Tibial artery (tissue), 4 donors: ENCODE results near the gene ADAM8.
A peak's percentile ranks its signal among the peaks of the same experiment; 100 is the strongest.

ENCODE experiments used
- DNase-seq, 2 donors: peaks; one replicate each; pipeline ENCODE4 v3.0.0-alpha.2; 2019
- H3K27ac ChIP-seq, 2 donors: fragments of 200-600 bp; sonication (generic) in 1 of 2; 1 replicate in 1 of 2; 2 replicates in 1 of 2; pipeline ENCODE4 v1.5.1; 2018 to 2019; ENCODE audit warnings: mild to moderate bottlenecking in 1 of 2
- H3K27me3 ChIP-seq, 2 donors: fragments of 200-600 bp; sonication (generic) in 1 of 2; one replicate each; pipeline versions ENCODE4 v1.5.1 to v1.6.0; 2016 to 2019
- H3K36me3 ChIP-seq, 3 donors: fragments of 200-600 bp; sonication (generic) in 2 of 3; one replicate each; pipeline ENCODE4 v1.5.1; 2016 to 2019; ENCODE audit warnings: mild to moderate bottlenecking in 2 of 3
- H3K4me1 ChIP-seq, 4 donors: fragments of 200-600 bp; sonication (generic) in 2 of 4; 1 replicate in 3 of 4; 2 replicates in 1 of 4; pipeline ENCODE4 v1.5.1; 2016 to 2019
- H3K4me3 ChIP-seq, 2 donors: fragments of 200-600 bp; sonication (generic) in 1 of 2; 1 replicate in 1 of 2; 2 replicates in 1 of 2; pipeline ENCODE4 v1.5.1; 2018 to 2019; ENCODE audit warnings: mild to moderate bottlenecking in 2 of 2
- H3K9me3 ChIP-seq, 3 donors: fragments of 200-600 bp; sonication (generic) in 1 of 3; one replicate each; pipeline ENCODE4 v1.5.1; 2016 to 2019
- CTCF ChIP-seq, 2 experiments: fragments of 200-600 bp in 1 of 2; fragments of 450-650 bp in 1 of 2; IDR thresholded peaks; one replicate each; pipeline ENCODE4 v1.5.1; 2017 to 2019; ENCODE audit warnings: antibody characterized with exemption in 2 of 2, mild to moderate bottlenecking in 1 of 2, moderate library complexity in 1 of 2
- intact Hi-C: fragments of 100-400 bp; cut with DNase I; formaldehyde crosslinking; loops from one replicate; pipeline ENCODE4 v1.15.0; 2023; ENCODE audit warnings: low total_unique reads

ADAM8 gene

DNA sequence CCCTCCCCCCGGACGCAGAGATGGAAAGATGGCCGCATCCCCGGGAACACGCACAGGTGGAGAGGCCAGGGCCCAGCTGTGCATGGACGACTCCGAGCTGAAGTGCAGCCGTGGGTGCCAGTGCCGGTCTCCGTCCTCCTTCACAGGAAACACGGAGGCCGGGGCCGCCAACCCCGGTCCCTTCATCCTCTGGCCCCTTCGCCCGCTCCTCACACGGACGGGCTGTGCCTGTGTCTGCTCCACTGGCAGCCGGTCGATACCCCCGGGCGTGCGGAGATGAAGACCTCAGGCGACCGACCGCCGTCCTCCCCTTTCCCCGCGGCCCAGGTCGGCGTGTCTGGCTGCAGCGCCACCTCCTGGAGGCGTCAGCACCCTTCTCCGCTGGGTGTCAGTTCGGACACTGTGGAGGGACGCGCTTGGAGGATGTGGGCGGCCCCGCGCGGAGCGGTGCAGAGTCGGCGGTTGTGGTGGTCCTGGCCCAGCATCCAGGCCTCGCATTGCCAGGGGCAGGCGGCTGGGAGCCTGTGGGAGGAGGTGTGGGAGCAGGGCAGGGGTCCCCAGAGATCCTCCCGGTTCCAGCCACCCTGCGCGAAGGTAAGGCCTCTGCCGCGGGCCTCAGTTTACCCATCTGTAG, 41.9 kb upstream of the ADAM8 start:
- H3K4me1 ChIP-seq: peaks cover 0 to 9% (median 5%) of the 10 kb centered on the region in 4 donors
- intact Hi-C loops: no loop called here
- peak; percentile 32 to 38 for TF ChIP-seq CTCF (IDR thresholded peaks at IDR 0.05)
- H3K9me3 ChIP-seq: no peaks in the 10 kb centered on the region
- H3K27ac ChIP-seq: no peak overlapping the region
- peaks cover 0 to 30% of the 10 kb centered on the region in 2 donors for H3K27me3 ChIP-seq
- H3K4me3 ChIP-seq: peak overlapping the region in 1 of 2 donors; percentile 31
- DNase-seq: no peak
- no peaks in the 10 kb centered on the region for H3K36me3 ChIP-seq

GRCh38 chr10:133316732-133317131, 40.1 kb upstream of the ADAM8 start:
- Histone ChIP-seq H3K27ac (no peak overlapping the region), H3K36me3 (peaks cover 3 to 18% (median 5%) of the 10 kb centered on the region in 3 donors), H3K9me3 (no peaks in the 10 kb centered on the region), H3K4me1 (peaks cover 0 to 9% (median 5%) of the 10 kb centered on the region in 4 donors), H3K4me3 (no peak overlapping the region), H3K27me3 (peaks cover 0 to 27% of the 10 kb centered on the region in 2 donors)
- DNase-seq: no peak
- intact Hi-C loops: no loop called here
- TF ChIP-seq CTCF (IDR thresholded peaks at IDR 0.05): no peak

- intact Hi-C loops: no loop called here
- H3K9me3 ChIP-seq: no peaks in the 10 kb centered on the region
- no peak for TF ChIP-seq CTCF (IDR thresholded peaks at IDR 0.05)
- no peak overlapping the region for H3K27ac ChIP-seq
- H3K27me3 ChIP-seq: peaks cover 0 to 27% of the 10 kb centered on the region in 2 donors
- no peak for DNase-seq
- peaks cover 5 to 22% (median 8%) of the 10 kb centered on the region in 3 donors for H3K36me3 ChIP-seq
- H3K4me3 ChIP-seq: no peak overlapping the region
- peaks cover 0 to 9% (median 5%) of the 10 kb centered on the region in 4 donors for H3K4me1 ChIP-seq
Observed at GRCh38 chr10:133316266-133316665, 39.6 kb upstream of the ADAM8 start.

DNA sequence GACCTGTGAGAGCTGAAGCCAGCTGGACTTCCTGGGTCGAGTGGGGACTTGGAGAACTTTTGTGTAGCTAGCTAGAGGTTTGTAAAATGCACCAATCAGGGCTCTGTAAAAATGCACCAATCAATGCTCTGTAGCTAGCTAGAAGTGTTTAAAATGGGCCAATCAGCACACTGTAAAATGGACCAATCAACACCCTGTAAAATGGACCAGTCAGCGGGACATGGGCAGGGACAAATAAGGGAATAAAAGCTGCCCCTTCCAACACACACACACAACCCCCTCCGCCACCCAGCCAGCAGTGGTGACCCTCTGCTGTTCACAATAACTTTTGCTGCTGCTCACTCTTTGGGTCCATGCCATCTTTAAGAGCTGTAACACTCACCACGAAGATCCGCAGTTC, 39.2 kb upstream of the ADAM8 start:
- no peak overlapping the region for H3K4me3 ChIP-seq
- H3K27ac ChIP-seq: no peak overlapping the region
- peaks cover 0 to 26% of the 10 kb centered on the region in 2 donors for H3K27me3 ChIP-seq
- intact Hi-C loops: no loop called here
- no peak for TF ChIP-seq CTCF (IDR thresholded peaks at IDR 0.05)
- DNase-seq: no peak
- no peaks in the 10 kb centered on the region for H3K9me3 ChIP-seq
- H3K36me3 ChIP-seq: peaks cover 5 to 24% (median 9%) of the 10 kb centered on the region in 3 donors
- H3K4me1 ChIP-seq: peaks cover 0 to 9% (median 5%) of the 10 kb centered on the region in 4 donors

DNA sequence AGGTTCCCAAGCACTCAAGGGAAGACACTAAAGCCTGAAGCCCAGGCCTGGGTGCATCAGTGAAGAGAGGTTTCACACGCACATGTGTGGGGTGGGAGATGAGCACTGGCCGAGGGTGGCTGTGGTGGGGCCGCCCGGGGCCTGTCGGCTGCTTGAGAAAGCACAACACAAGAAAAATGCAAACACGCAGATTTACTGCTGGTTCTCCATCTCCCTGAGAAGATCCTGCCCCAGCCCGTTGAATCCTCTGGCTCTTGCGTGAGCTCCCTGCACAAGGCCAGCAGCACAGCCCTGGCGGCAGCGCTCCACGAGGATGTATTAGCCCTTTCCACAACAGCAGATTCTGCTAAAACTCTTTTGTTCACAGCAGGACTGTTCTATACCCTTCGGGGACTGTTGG, 38.2 kb upstream of the ADAM8 start:
- intact Hi-C loops: no loop called here
- Histone ChIP-seq H3K27me3 (peaks cover 0 to 17% of the 10 kb centered on the region in 2 donors), H3K27ac (no peak overlapping the region), H3K9me3 (no peaks in the 10 kb centered on the region), H3K36me3 (peaks cover 9 to 33% (median 12%) of the 10 kb centered on the region in 3 donors), H3K4me1 (peaks cover 0 to 9% (median 6%) of the 10 kb centered on the region in 4 donors), H3K4me3 (no peak overlapping the region)
- no peak for DNase-seq
- TF ChIP-seq CTCF (IDR thresholded peaks at IDR 0.05): no peak
